Stomach (tissue), 9 donors: Measurements from ENCODE around the gene CACNB2. TPM values are rescaled to one million over a fixed set of nuclear protein-coding genes. Genes with fewer than 3 reads are reported as not detected.

ENCODE experiments used
- DNase-seq, 2 donors: peaks; one replicate each; pipeline versions ENCODE4 v3.0.0 to v3.0.0-alpha.2; 2013 to 2019
- H3K27ac ChIP-seq, 5 donors: fragments of 200-600 bp in 4 of 5; sonication (generic) in 4 of 5; one replicate each; pipeline ENCODE4 v1.5.1; 2013 to 2019; ENCODE audit warnings: mild to moderate bottlenecking in 1 of 5, moderate library complexity in 1 of 5
- H3K27me3 ChIP-seq, 3 donors: fragments of 200-600 bp; sonication (generic); one replicate each; pipeline ENCODE4 v1.5.1; 2017 to 2019; ENCODE audit warnings: mixed run types in 1 of 3
- H3K36me3 ChIP-seq, 4 donors: fragments of 200-600 bp; sonication (generic); 1 replicate in 3 of 4; 2 replicates in 1 of 4; pipeline ENCODE4 v1.5.1; 2016 to 2019
- H3K4me1 ChIP-seq, 4 donors: fragments of 200-600 bp; sonication (generic); one replicate each; pipeline ENCODE4 v1.5.1; 2016 to 2019
- H3K4me3 ChIP-seq, 4 donors: fragments of 200-600 bp; sonication (generic) in 3 of 4; one replicate each; pipeline ENCODE4 v1.5.1; 2016 to 2019; ENCODE audit warnings: mild to moderate bottlenecking in 1 of 4
- H3K9me3 ChIP-seq, 4 donors: fragments of 200-600 bp; sonication (generic); one replicate each; pipeline ENCODE4 v1.5.1; 2016 to 2019
- EP300 ChIP-seq: sonication (generic); formaldehyde crosslinking; IDR thresholded peaks from one replicate; pipeline ENCODE4 v1.6.1; 2017; ENCODE audit warnings: antibody characterized with exemption
- POLR2A ChIP-seq, 4 donors: fragments of 450-650 bp; IDR thresholded peaks; one replicate each; pipeline ENCODE4 v1.6.1; 2016; ENCODE audit warnings: antibody characterized with exemption in 4 of 4, control low read depth in 2 of 4, mild to moderate bottlenecking in 1 of 4, moderate library complexity in 1 of 4
- POLR2AphosphoS5 ChIP-seq, 3 donors: sonication (generic); formaldehyde crosslinking; IDR thresholded peaks; one replicate each; pipeline ENCODE4 v1.6.1; 2016; ENCODE audit warnings: antibody characterized with exemption in 3 of 3
- WGBS, 5 donors: extraction: QIAGEN DNeasy Blood & Tissue Kit in 3 of 5; methylation state at CpG; one replicate each; pipeline versions ENCODE4 v1.1.5 to v1.1.7; 2013 to 2018; 5-methylcytosine and 5-hydroxymethylcytosine counted together
- intact Hi-C: fragments of 100-400 bp; cut with DNase I; formaldehyde crosslinking; loops from one replicate; pipeline ENCODE4 v1.15.1; 2023; ENCODE audit warnings: low total_unique reads
- polyA plus RNA-seq, 3 donors: library from polyadenylated mRNA; stranded (reverse); fragments of 200-250 nt; gene quantifications; one replicate each; pipeline ENCODE4 v1.2.3, GENCODE V29; 2013
- total RNA-seq, 5 donors: library from RNA; depleted of rRNA; stranded (reverse); fragments of >200 nt; gene quantifications; one replicate each; pipeline versions ENCODE4 v1.1.0 to v1.2.3, GENCODE V29; 2014 to 2016
- TF ChIP-seq, protein P1 (sequence below), 7 experiments: fragments of 450-650 bp in 4 of 7; fragments of 200-600 bp in 3 of 7; sonication (generic) in 3 of 7; IDR thresholded peaks; one replicate each; pipeline ENCODE4 v1.5.1; 2016 to 2019; ENCODE audit warnings: antibody characterized with exemption in 7 of 7, control low read depth in 2 of 7, mild to moderate bottlenecking in 1 of 7
- donor health status: healthy with polysubstance abuse.
- donor health status: Bipolar disorder and iron deficiency.
- donor health status: healthy.

CACNB2 gene
- total and polyA plus RNA-seq, 8 donors, result 0.31 to 42.9 (median 14.3) TPM

DNA sequence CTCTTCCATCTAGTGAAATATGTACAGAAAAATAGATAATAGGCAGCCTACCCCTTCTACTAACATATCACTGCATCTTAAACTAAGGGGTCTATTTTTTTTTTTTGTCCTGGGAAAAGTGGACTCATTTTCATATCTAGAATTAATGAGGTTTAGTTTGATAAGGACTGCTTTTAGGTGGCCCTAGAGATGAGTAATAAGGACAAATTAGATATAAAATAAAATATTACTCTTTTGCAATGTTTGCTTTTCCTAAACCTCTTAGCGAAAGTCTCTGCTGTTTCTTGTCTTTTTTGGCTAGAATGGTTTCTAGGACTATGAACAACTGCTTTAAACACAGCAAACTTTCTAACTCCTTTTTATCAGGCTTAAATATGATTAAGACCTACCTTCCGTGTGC lies 83.7 kb downstream of the CACNB2 start:
- intact Hi-C loops, result no loop called here
- no peak for DNase-seq
- no peak overlapping the region for H3K4me3 ChIP-seq
- TF ChIP-seq EP300 (no peak), POLR2AphosphoS5 (IDR thresholded peaks at IDR 0.05) (no peak), POLR2A (IDR thresholded peaks at IDR 0.05) (no peak)
- TF ChIP-seq, protein P1, sequence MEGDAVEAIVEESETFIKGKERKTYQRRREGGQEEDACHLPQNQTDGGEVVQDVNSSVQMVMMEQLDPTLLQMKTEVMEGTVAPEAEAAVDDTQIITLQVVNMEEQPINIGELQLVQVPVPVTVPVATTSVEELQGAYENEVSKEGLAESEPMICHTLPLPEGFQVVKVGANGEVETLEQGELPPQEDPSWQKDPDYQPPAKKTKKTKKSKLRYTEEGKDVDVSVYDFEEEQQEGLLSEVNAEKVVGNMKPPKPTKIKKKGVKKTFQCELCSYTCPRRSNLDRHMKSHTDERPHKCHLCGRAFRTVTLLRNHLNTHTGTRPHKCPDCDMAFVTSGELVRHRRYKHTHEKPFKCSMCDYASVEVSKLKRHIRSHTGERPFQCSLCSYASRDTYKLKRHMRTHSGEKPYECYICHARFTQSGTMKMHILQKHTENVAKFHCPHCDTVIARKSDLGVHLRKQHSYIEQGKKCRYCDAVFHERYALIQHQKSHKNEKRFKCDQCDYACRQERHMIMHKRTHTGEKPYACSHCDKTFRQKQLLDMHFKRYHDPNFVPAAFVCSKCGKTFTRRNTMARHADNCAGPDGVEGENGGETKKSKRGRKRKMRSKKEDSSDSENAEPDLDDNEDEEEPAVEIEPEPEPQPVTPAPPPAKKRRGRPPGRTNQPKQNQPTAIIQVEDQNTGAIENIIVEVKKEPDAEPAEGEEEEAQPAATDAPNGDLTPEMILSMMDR (IDR thresholded peaks at IDR 0.05), result no peak
- H3K9me3 ChIP-seq, result no peaks in the 10 kb centered on the region
- H3K4me1 ChIP-seq, result peaks cover 0 to 3% (median 2%) of the 10 kb centered on the region in 4 donors
- H3K36me3 ChIP-seq, result no peaks in the 10 kb centered on the region
- no peaks in the 10 kb centered on the region for H3K27me3 ChIP-seq
- peak overlapping the region in 1 of 5 donors; percentile 70 for H3K27ac ChIP-seq
- 48 to 69% (median 62%) methylated on average over 2 of the region's 2 CpGs for WGBS, 5 donors

DNA sequence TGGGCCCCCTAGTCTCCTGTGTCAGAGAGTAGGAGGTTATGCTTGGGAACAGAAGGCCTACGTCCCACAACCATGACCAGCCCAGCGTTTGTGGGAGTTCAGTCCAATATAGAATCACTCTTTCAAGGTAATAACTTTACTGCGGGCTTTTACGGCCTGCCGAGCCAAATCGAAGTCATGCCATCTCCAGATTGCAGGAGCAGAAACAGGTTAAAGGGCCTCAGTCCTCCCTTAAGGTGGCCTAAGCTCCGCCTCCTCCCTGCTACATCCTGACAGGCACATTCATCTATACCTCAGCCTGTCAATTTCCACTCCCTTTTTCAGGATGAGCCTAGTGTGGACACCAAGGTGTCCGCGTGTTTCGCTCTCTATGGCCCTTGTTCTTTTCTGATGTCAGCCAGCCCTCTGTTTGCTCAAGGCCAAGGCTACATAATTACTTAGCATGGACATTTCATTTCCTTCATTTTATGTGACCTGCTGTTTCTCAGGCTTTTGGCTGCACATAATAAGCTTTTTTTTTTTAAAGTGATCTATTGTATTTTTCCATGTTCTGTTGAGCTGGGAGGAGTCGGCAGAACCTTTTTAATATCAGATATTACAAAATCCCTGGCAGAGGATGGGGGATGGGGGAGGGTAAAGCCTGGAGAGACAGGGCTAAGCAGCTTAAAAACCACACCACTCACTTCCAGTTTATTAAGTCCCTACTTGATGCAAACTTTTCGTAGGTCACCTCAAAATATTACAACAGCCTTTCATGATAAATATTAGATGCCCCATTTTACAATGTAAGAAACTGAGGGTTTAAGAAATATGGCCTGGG lies 84.6 kb downstream of the CACNB2 start:
- Histone ChIP-seq H3K9me3 (no peaks in the 10 kb centered on the region), H3K27ac (peak overlapping the region in 1 of 5 donors; percentile 70), H3K4me3 (no peak overlapping the region), H3K27me3 (no peaks in the 10 kb centered on the region), H3K4me1 (peaks cover 0 to 3% (median 2%) of the 10 kb centered on the region in 4 donors), H3K36me3 (no peaks in the 10 kb centered on the region)
- no peak for TF ChIP-seq EP300
- TF ChIP-seq, protein P1 (IDR thresholded peaks at IDR 0.05), result no peak
- TF ChIP-seq POLR2AphosphoS5 (IDR thresholded peaks at IDR 0.05), result no peak
- TF ChIP-seq POLR2A (IDR thresholded peaks at IDR 0.05), result no peak
- 67 to 79% (median 72%) methylated on average over 12 of the region's 12 CpGs for WGBS, 5 donors
- intact Hi-C loops, result no loop called here
- peak in 1 of 2 donors; percentile 26 for DNase-seq

DNA sequence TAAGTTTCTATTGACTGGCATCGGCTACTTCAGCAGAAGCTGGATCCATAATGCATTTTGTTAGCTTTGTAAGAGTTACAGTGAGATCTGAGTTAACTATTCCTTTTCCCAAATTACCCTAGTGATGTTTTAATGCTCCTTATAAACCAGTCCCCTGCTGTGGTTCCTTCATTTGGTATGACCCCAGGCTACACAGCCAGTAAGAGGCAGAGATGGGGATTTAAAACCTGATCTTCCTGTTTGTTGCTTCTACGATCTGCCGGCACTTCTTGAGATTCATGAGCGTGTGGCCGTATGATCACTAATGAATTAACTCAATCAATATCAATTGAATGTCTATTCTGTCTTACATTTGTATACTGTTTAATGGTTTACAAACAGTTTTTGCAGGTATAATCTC lies 86.1 kb downstream of the CACNB2 start:
- WGBS, 5 donors, result 77 to 91% (median 83%) methylated on average over 5 of the region's 5 CpGs
- peaks cover 0 to 3% (median 2%) of the 10 kb centered on the region in 4 donors for H3K4me1 ChIP-seq

DNA sequence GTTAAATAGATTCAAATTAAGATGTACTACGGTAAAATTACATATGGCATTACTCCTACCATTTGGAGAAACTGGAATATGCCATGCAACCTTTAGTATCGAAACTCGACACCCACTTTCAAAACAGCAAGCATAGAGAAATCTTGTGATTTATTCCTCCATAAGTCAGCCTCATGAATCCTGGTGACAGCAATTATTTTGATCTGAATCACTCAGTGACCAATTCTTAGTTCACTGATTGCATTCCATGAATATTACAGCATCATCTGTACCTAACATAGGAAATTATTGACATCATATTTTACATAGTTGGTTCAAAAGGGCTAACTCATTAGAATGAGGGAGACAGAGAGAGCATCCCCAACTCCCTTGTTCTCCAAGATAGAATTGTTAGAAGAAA lies 89.6 kb downstream of the CACNB2 start:
- Histone ChIP-seq H3K36me3 (no peaks in the 10 kb centered on the region), H3K27me3 (no peaks in the 10 kb centered on the region), H3K4me1 (peaks cover 0 to 1% (median 0%) of the 10 kb centered on the region in 4 donors), H3K4me3 (no peak overlapping the region), H3K27ac (no peak overlapping the region), H3K9me3 (no peaks in the 10 kb centered on the region)
- WGBS, 5 donors, result 79 to 91% (median 80%) methylated on average over 3 of the region's 3 CpGs
- DNase-seq, result no peak
- TF ChIP-seq EP300 (no peak), POLR2AphosphoS5 (IDR thresholded peaks at IDR 0.05) (no peak), POLR2A (IDR thresholded peaks at IDR 0.05) (no peak)
- TF ChIP-seq, protein P1 (IDR thresholded peaks at IDR 0.05), result no peak
- intact Hi-C loops, result no loop called here

More for the DNA sequence above, 86.1 kb downstream of the CACNB2 start:
- DNase-seq, result no peak
- intact Hi-C loops, result no loop called here
- H3K9me3 ChIP-seq, result no peaks in the 10 kb centered on the region
- no peaks in the 10 kb centered on the region for H3K27me3 ChIP-seq
- TF ChIP-seq EP300 (no peak), POLR2AphosphoS5 (IDR thresholded peaks at IDR 0.05) (no peak), POLR2A (IDR thresholded peaks at IDR 0.05) (no peak)
- TF ChIP-seq, protein P1 (IDR thresholded peaks at IDR 0.05), result no peak
- H3K4me3 ChIP-seq, result no peak overlapping the region
- H3K27ac ChIP-seq, result peak overlapping the region in 1 of 5 donors; percentile 70
- H3K36me3 ChIP-seq, result no peaks in the 10 kb centered on the region
